GM21786 (cell line): ENCODE measurements around the gene KIAA1549.
"Not testable (repeated sequence)": the region's sequence is repeated elsewhere in the genome, so short reads cannot be mapped to it uniquely, and the experiment has no call there.

Source experiments
- ATAC-seq: cut with Tn5 transposase; IDR thresholded peaks from one replicate; pipeline ENCODE4 v1.9.1; 2021; ENCODE audit not compliant: unreplicated experiment

KIAA1549 gene

GRCh38 chr7:138981332-138982203 lies at the start of gene KIAA1549:
KIAA1549 (minus strand) TSS chr7:138981389; CDS start chr7:138981269, 120 bp downstream.
- ATAC-seq: peak; percentile 79

GRCh38 chr7:139029353-139029752 lies 48.2 kb upstream of the KIAA1549 start:
- ATAC-seq: no peak

DNA sequence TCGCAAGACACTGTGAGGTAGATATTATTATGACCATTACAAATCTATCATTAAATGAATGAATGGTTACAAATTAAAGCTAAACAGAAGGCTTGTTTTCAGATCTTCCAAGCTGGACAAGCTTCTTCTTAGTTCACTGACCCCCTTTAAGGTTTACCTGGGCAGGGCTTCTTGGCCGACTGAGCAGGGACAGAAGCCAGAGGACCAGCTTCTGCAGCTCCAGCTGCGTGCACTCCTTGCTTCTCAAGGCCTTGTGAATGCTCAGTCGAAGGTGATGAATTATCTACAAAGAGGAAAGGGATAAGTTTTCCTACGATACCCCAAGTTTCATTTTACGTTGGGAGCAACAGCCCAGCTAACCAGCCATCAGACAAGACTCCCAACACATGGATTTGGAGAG lies 45.4 kb upstream of the KIAA1549 start:
- no peak for ATAC-seq

DNA sequence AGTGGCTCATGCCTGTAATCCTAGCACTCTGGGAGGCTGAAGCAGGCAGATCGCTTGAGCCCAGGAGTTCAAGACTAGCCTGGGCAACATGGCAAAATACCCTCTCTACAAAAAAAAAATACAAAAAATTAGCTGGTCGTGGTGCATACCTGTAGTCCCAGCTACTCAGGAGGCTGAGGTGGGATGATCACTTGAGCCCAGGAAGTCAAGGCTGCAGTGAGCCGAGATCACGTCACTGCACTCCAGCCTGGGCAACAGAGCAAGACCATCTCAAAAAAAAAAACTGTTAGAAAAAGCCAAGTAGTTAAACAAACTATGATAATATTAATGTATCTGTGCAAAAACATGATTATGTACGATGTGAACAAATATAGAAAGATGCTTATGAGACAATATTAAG lies 44.7 kb upstream of the KIAA1549 start:
- ATAC-seq: not testable (repeated sequence)

DNA sequence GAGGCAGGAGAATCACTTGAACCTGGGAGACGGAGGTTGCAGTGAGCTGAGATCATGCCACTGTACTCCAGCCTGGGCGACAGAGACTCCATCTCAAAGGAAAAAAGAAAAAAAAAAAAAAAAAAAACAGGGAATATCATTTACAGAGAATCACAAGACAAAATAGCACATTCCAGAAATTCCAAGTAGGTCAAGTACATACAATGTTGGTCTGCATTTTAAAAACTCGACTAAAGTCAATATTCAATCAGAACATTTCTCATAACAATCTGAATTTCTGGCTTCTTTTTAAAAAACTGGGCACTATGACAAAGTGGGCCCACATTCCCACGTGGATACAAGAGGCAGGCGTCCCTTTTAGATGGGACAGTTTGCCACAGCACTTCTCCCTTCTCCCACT lies 41.9 kb upstream of the KIAA1549 start:
- no peak for ATAC-seq

GRCh38 chr7:139022286-139022685 lies 41.1 kb upstream of the KIAA1549 start:
- no peak for ATAC-seq

GRCh38 chr7:139018910-139019309 lies 37.7 kb upstream of the KIAA1549 start:
- ATAC-seq: no peak

GRCh38 chr7:139016931-139017511 lies 35.8 kb upstream of the KIAA1549 start:
- peak; percentile 82 for ATAC-seq

DNA sequence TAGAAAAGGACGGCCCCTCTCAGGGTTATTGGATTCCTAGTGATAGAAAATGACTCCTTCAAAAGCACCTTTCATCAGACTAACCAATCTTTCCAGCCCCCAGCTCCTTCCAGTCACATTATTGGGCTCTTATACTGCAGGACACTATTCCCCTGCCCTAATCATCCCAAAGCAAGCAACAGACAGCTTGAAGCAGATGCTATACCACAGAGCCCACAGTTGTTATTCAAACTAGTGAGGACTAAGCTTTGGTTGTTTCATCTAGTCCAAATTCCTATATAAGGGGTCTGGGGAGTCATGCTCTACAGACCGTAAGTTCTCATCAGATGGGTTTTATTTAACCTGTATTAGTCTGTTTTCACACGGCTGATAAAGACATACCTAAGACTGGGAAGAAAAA lies 30.2 kb upstream of the KIAA1549 start:
- ATAC-seq: no peak

DNA sequence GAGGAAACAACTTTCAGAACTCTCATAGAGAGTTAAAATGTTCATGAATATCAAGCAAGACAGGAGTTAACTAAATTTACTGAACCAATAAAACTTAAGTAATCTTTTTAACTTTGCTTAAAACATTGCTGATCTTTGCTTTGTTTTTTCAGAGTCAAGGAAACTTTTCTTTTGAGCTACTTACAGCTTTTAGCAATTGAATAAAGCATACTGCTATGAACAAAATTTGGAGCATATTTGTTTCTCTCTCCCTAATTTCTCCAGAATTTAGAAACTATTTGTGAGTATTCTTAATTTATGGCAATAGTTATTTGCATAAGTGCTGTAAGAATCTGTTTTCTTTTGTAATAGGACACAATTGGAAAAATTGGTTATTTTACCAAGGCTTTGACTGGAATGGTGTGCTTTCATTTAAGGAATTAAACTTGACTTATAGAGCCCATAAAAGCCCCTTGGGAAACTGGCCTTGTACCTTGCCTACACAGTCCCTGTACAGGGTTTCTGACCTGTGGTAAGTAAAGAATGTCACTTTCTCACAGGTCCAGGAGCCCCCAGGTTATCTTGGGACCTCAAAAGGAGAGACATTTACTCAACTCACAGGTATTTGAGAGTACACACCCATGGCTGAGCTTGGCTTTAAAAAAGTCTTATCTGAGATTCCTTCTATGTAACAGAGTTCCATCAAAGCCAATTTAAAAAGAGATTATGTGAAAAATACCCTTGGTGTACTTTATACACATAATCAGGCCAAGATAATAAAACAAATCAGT lies 23.3 kb upstream of the KIAA1549 start:
- no peak for ATAC-seq

- no peak for ATAC-seq
Observed at GRCh38 chr7:138999414-138999813, 18.2 kb upstream of the KIAA1549 start.

GRCh38 chr7:138992052-138992531 lies 10.9 kb upstream of the KIAA1549 start:
- ATAC-seq: no peak

- ATAC-seq: no peak
Observed at GRCh38 chr7:138987686-138988085, 6.5 kb upstream of the KIAA1549 start.

- ATAC-seq: no peak
Observed at GRCh38 chr7:138982204-138982623, 1.0 kb upstream of the KIAA1549 start.

DNA sequence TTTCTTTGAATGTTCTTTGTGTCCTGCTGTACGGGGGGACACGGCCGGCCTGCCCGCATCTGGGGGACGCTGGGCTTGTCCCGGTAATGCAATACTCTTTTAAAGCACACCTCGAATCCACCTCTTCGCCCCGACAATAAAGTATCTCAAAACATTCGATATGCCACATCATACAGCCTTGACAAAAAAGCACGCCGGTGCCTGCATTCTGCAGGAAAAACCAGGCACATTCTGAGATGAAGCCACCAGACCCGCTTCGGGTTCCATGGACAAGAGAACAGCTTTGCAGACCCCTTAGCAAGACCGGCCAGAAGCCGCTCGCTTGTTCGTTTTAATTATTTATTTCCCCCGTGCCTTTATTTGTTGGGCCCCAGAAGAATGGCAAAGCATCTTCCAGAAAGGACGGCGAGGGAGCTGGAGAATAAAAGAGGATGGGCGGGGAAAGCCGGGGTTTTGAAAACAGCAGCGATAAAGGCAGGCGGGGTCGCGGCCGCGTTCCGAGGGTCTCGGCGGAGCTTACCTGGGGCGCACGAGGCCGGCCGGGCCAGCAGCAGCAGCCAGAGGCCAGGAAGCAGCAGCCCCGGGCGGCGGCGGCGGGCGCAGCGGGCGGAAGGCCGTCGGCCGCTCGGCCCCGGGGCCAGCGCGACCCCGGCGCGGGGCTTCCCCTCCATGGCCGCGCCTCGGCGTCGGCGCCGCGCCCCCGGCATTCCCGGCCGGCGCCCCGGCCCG lies 462 bp downstream of the KIAA1549 start:
- peak; percentile 59 for ATAC-seq

DNA sequence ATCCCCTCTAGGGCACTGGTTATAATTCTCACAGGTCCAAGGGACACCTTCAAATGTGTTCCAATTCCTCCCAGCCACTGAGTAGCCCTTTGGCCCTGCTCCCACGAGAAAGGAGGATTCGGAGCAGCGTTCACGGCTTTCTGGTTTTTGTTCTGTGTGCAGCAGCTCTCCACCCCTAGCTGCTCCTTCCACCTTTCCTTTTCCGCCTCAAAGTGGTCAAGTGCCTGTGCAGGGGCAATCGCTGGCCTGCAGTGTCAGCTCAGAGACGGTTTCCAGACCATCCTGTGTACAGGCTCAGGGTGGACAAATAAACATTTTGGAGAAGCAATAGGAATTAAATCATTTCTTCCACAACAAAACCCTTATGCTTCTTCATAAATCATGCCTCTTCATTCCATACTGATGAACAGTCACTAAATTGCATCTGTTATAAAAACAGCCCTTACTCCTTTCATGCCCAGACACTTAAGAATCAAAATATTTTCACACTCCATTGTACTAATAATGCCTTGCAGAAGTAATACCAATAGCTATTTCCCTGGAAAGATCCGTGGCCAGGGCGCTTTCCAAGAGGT lies 1.1 kb downstream of the KIAA1549 start:
- no peak for ATAC-seq

- no peak for ATAC-seq
Observed at GRCh38 chr7:138979226-138979979, 1.8 kb downstream of the KIAA1549 start.

DNA sequence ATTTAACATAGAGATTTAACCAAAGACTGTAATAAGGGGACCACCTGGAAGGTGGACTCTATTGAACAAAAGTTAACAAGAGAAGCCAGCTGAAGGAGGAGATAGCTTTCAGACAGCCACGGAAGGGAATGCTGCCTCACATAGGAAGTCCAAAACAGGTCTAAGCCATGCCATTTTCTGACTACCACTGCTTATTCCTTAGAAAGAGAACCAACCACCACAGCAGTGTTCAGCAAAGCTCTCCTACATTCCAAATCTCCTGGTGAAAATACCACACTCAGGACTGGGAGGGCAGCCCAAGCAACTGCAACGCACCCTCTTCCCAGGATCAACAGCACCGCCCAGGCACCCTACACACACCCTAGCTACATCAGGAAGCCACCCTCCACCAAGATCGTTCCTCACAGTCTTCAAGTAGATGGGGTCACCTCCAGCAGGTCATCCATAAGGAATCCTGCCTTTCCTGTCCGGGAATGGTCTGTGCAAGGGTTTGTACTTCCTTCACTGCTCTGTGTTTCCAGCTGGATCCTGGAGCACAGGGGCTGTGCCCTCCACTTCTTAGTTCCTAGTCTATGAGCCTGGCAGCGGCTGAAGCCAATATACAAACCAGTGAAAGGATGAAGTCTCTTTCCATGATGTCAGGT lies 2.5 kb downstream of the KIAA1549 start:
- no peak for ATAC-seq

DNA sequence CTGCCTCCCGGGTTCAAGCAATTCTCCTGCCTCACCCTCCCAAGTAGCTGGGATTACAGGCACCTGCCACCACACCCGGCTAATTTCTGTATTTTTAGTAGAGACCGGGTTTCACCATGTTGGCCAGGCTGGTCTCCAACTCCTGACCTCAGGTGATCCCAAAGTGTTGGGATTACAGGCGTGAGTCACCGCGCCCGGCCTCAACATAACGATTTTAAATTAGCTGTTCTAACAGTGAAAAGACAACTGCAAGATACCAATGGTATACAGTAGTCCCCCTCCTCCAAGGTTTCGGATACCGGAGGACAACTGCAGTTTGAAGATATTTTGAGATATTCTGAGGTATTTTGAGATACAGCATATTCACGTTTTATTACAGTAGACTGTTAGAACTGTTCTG lies 5.0 kb downstream of the KIAA1549 start:
- not testable (repeated sequence) for ATAC-seq
